ENCODE measurements around the gene PDZD2. TPM values are rescaled to one million over a fixed set of nuclear protein-coding genes. Genes with fewer than 3 reads are reported as not detected.

The PDZD2 gene
- total and polyA plus RNA-seq, 12 donors: 2.2 to 10.3 (median 5.0) TPM

- peak in 4 of 7 donors; percentile 3 to 24 (median 18) for DNase-seq
- H3K27ac ChIP-seq: peak overlapping the region in 2 of 5 donors; percentile 7 to 69
- H3K9me3 ChIP-seq (replicated peaks in 1 of 3): peaks cover 0 to 8% (median 0%) of the 10 kb centered on the region in 3 donors
- peak overlapping the region in 3 of 4 donors; percentile 2 to 80 (median 32) for H3K4me3 ChIP-seq
- intact Hi-C loops (cut with DNase I): no loop called here
- H3K36me3 ChIP-seq (replicated peaks in 1 of 2): no peaks in the 10 kb centered on the region
- no peaks in the 10 kb centered on the region for H3K27me3 ChIP-seq
- H3K4me1 ChIP-seq (replicated peaks in 1 of 2): peaks cover 0 to 6% of the 10 kb centered on the region in 2 donors
- no peak for TF ChIP-seq POLR2A (IDR thresholded peaks at IDR 0.05)
- TF ChIP-seq, protein P1, sequence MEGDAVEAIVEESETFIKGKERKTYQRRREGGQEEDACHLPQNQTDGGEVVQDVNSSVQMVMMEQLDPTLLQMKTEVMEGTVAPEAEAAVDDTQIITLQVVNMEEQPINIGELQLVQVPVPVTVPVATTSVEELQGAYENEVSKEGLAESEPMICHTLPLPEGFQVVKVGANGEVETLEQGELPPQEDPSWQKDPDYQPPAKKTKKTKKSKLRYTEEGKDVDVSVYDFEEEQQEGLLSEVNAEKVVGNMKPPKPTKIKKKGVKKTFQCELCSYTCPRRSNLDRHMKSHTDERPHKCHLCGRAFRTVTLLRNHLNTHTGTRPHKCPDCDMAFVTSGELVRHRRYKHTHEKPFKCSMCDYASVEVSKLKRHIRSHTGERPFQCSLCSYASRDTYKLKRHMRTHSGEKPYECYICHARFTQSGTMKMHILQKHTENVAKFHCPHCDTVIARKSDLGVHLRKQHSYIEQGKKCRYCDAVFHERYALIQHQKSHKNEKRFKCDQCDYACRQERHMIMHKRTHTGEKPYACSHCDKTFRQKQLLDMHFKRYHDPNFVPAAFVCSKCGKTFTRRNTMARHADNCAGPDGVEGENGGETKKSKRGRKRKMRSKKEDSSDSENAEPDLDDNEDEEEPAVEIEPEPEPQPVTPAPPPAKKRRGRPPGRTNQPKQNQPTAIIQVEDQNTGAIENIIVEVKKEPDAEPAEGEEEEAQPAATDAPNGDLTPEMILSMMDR (IDR thresholded peaks at IDR 0.05): no peak
- WGBS, 4 donors: 6 to 14% (median 9%) methylated on average over 28 to 31 of the region's 31 CpGs
These were observed 216.5 kb downstream of the PDZD2 start for GRCh38 chr5:31855134-31856040.

DNA sequence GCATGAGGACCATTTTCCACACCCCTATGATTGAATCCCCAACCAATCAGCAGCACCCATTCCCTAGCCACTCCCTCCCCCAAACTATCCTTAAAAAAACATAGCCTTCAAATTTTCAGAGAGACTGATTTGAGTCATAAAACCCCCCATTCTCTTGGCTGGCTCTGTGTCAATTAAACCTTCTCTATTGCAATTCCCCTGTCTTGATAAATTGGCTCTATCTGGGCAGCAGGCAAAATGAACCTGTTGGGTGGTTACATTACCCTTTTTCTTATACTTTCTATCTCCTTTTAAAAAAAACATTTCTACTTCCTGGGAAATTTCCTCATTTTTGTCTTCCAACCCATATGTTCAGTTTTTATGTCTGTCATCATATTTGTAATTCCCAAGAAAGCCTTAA, 220.2 kb downstream of the PDZD2 start:
- H3K36me3 ChIP-seq (replicated peaks in 1 of 2): no peaks in the 10 kb centered on the region
- no peaks in the 10 kb centered on the region for H3K27me3 ChIP-seq
- no peak overlapping the region for H3K4me3 ChIP-seq
- peaks cover 0 to 6% of the 10 kb centered on the region in 2 donors for H3K4me1 ChIP-seq (replicated peaks in 1 of 2)
- TF ChIP-seq, protein P1 (IDR thresholded peaks at IDR 0.05): no peak
- TF ChIP-seq POLR2A (IDR thresholded peaks at IDR 0.05): no peak
- H3K27ac ChIP-seq: no peak overlapping the region
- intact Hi-C loops (cut with DNase I): no loop called here
- no peak for DNase-seq
- peaks cover 0 to 8% (median 0%) of the 10 kb centered on the region in 3 donors for H3K9me3 ChIP-seq (replicated peaks in 1 of 3)

DNA sequence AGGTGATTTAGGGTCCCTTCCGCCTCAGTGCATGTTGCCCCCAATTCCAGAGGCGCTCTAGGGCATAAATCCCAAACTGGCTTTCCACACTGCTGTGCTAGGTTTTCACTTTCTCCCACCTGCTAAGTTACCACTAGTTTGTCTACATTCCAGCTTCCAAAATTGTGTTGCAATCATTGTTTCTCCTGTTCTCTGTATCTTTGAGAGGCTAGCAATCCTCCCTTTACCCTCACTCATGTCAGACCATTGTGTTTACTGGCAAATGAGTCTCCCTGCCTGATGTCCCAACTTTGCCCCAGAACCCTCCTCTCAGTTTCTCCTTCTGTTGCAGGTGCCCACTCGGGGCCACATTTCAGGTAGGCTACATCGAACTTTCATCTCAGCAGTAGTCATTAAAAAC, 221.3 kb downstream of the PDZD2 start:
- DNase-seq: peak in 1 of 7 donors; percentile 9
- Histone ChIP-seq H3K4me1 (replicated peaks in 1 of 2) (peaks cover 0 to 2% of the 10 kb centered on the region in 2 donors), H3K36me3 (replicated peaks in 1 of 2) (no peaks in the 10 kb centered on the region), H3K27ac (no peak overlapping the region), H3K27me3 (no peaks in the 10 kb centered on the region), H3K9me3 (replicated peaks in 1 of 3) (peaks cover 0 to 8% (median 0%) of the 10 kb centered on the region in 3 donors), H3K4me3 (no peak overlapping the region)
- intact Hi-C loops (cut with DNase I): no loop called here
- WGBS, 4 donors: 86 to 98% (median 94%) methylated on average over 4 of the region's 4 CpGs
- TF ChIP-seq POLR2A (IDR thresholded peaks at IDR 0.05): no peak
- TF ChIP-seq, protein P1 (IDR thresholded peaks at IDR 0.05): no peak

- intact Hi-C loops (cut with DNase I): no loop called here
- no peaks in the 10 kb centered on the region for H3K4me1 ChIP-seq (replicated peaks in 1 of 2)
- H3K27ac ChIP-seq: no peak overlapping the region
- H3K9me3 ChIP-seq (replicated peaks in 1 of 3): peaks cover 0 to 8% (median 0%) of the 10 kb centered on the region in 3 donors
- peak in 1 of 7 donors; percentile 24 for DNase-seq
- TF ChIP-seq, protein P1 (IDR thresholded peaks at IDR 0.05): no peak
- no peak for TF ChIP-seq POLR2A (IDR thresholded peaks at IDR 0.05)
- WGBS, 4 donors: 78 to 90% (median 87%) methylated on average over 9 of the region's 9 CpGs
- no peak overlapping the region for H3K4me3 ChIP-seq
- H3K36me3 ChIP-seq (replicated peaks in 1 of 2): no peaks in the 10 kb centered on the region
- H3K27me3 ChIP-seq: no peaks in the 10 kb centered on the region
These were observed 221.9 kb downstream of the PDZD2 start for GRCh38 chr5:31860726-31861433.
